DOHH2 (cell line): ENCODE data around the gene SULF2.

Source experiments
- H3F3A ChIP-seq: fragments of 200-600 bp; sonication (generic), shearing (Covaris generic); 2 replicates; pipeline ENCODE4 v1.6.0; 2016; ENCODE audit warnings: antibody characterized with exemption, mild to moderate bottlenecking; ENCODE audit not compliant: control insufficient read depth, insufficient read depth
- H3K27ac ChIP-seq: fragments of 200-600 bp; sonication (generic); 2 replicates; pipeline ENCODE4 v1.5.1; 2014; ENCODE audit warnings: low read depth, mild to moderate bottlenecking, low read length, moderate library complexity
- H3K27me3 ChIP-seq: fragments of 200-600 bp; sonication (generic); 2 replicates; pipeline ENCODE4 v1.6.1; 2014; ENCODE audit warnings: mild to moderate bottlenecking, low read length, mixed read lengths; ENCODE audit not compliant: control insufficient read depth
- H3K36me3 ChIP-seq: fragments of 200-600 bp; sonication (generic); 2 replicates; pipeline ENCODE4 v1.6.1; 2014; ENCODE audit warnings: mild to moderate bottlenecking, low read length, moderate library complexity, mixed read lengths; ENCODE audit not compliant: control insufficient read depth
- H3K4me1 ChIP-seq: fragments of 200-600 bp; sonication (generic); 2 replicates; pipeline ENCODE4 v1.6.1; 2014; ENCODE audit warnings: mild to moderate bottlenecking, low read length, mixed read lengths; ENCODE audit not compliant: control insufficient read depth
- H3K4me2 ChIP-seq: fragments of 200-600 bp; sonication (generic); 2 replicates; pipeline ENCODE4 v1.6.0; 2014; ENCODE audit warnings: mild to moderate bottlenecking, low read length, moderate library complexity
- H3K4me3 ChIP-seq: fragments of 200-600 bp; sonication (generic); 2 replicates; pipeline ENCODE4 v1.5.1; 2014; ENCODE audit warnings: mild to moderate bottlenecking, low read length, mixed read lengths
- H3K79me2 ChIP-seq: fragments of 200-600 bp; sonication (generic); 2 replicates; pipeline ENCODE4 v1.6.1; 2014; ENCODE audit warnings: mild to moderate bottlenecking, low read length, mixed read lengths; ENCODE audit not compliant: control insufficient read depth
- H3K9me2 ChIP-seq: fragments of 200-600 bp; sonication (generic); replicated peaks from 2 replicates; pipeline ENCODE4 v1.6.1; 2014; ENCODE audit warnings: mild to moderate bottlenecking, low read length, mixed read lengths; ENCODE audit not compliant: control insufficient read depth
- H3K9me3 ChIP-seq: fragments of 200-600 bp; sonication (generic); 2 replicates; pipeline ENCODE4 v1.6.1; 2014; ENCODE audit warnings: antibody characterized with exemption, low read length, mixed read lengths; ENCODE audit not compliant: control insufficient read depth, insufficient read depth
- H4K20me1 ChIP-seq: fragments of 200-600 bp; sonication (generic); 2 replicates; pipeline ENCODE4 v1.6.0; 2014; ENCODE audit warnings: low read depth, mild to moderate bottlenecking, antibody characterized with exemption, low read length, moderate library complexity; ENCODE audit not compliant: control insufficient read depth, insufficient read depth
- EZH2phosphoT487 ChIP-seq: fragments of 200-600 bp; sonication (generic); IDR thresholded peaks from 2 replicates; pipeline ENCODE4 v1.6.1; 2017; ENCODE audit warnings: borderline replicate concordance, mild to moderate bottlenecking, antibody characterized with exemption, low read length, moderate library complexity, mixed read lengths
- TF ChIP-seq, protein P1 (sequence below): fragments of 200-600 bp; sonication (generic); IDR thresholded peaks from one replicate; pipeline ENCODE4 v1.5.1; 2014; ENCODE audit warnings: antibody characterized with exemption, mild to moderate bottlenecking, low read depth, low read length; ENCODE audit not compliant: poor library complexity, severe bottlenecking

The SULF2 gene

DNA sequence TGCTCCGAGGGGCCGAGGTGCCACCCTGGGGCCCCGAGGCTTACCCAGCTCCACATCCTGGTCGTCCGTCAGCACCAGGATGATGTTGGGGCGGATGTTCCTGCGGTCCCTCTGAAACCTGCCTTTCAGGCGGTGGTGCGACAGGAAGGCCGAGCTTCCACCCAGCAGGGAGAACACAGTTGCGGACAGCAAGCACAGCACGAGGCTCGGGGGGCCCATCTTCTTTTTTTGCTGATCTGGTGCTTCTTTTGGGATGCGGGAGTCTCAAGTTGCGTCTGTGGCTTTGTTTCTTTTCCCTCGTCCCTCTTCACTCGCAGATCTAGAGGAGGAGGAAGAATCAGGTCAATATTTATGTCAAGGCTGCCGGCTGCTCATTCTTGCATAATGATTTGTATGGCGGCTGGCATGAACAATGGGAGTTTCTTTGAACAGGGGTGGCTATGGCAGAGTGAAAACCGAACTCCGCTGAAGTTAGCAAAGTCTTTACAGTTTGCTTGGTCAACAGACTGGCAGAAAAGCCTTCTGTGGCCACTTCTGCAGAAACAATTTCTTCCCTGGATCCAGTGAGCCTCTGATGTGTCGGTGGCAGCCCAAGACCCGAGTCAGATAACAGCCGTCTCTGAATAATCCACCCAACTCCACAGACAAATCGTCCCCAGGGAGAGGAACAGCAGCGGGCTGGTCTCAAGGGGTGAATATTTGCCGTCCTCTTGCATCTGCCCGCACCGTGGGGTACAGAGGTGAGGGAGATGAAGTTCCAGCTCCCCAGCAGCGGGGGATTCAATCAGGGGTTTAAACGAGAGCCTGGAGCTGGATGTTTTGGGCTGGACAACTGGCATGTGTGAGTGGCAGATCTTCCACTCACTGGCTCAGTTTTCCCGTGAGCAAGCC lies 27.9 kb downstream of the SULF2 start:
- TF ChIP-seq, protein P1, sequence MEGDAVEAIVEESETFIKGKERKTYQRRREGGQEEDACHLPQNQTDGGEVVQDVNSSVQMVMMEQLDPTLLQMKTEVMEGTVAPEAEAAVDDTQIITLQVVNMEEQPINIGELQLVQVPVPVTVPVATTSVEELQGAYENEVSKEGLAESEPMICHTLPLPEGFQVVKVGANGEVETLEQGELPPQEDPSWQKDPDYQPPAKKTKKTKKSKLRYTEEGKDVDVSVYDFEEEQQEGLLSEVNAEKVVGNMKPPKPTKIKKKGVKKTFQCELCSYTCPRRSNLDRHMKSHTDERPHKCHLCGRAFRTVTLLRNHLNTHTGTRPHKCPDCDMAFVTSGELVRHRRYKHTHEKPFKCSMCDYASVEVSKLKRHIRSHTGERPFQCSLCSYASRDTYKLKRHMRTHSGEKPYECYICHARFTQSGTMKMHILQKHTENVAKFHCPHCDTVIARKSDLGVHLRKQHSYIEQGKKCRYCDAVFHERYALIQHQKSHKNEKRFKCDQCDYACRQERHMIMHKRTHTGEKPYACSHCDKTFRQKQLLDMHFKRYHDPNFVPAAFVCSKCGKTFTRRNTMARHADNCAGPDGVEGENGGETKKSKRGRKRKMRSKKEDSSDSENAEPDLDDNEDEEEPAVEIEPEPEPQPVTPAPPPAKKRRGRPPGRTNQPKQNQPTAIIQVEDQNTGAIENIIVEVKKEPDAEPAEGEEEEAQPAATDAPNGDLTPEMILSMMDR, result no peak
- TF ChIP-seq EZH2phosphoT487, result no peak
- Histone ChIP-seq H4K20me1 (no peaks in the 10 kb centered on the region), H3K27me3 (0 out of 2 replicates have a peak, but pooled peaks cover 3% of the 10 kb centered on the region)

DNA sequence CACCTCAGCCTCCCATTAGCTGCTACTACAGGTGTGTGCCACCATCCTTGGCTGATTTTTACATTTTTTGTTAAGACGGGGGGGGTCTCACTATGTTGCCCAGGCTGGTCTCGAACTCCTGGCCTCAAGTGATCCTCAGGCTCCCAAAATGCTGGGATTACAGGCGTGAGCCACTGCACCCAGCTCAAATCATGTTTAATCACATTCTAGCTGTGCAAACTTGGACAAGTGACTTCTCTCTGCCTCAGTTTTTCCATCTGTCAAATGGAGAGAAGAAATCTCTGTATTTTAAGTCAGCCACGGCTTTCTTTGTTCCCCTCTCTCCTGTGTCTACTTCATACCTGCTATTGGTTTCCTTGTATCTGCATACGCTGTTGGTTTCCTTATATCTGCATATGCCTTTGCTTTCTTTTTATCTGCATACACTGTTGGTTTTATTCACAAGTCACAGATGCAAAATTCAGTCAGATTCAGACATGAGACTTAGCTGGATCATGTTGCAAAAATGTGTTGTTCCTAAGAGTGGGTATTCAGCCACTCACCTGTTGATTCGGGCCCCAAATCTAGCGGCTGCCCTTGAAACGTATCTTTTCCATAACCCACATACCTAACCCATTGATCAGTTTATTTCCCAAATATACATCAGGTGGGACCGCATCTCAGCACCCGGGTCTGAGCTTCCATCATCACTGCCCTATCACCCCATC lies 30.2 kb downstream of the SULF2 start:
- H4K20me1 ChIP-seq, result no peaks in the 10 kb centered on the region
- TF ChIP-seq EZH2phosphoT487, result no peak

More for the DNA sequence above, 27.9 kb downstream of the SULF2 start:
- no peaks in the 10 kb centered on the region for H3K9me3 ChIP-seq
- H3K9me2 ChIP-seq, result no peaks in the 10 kb centered on the region
- H3K4me2 ChIP-seq, result no peak overlapping the region
- H3K4me1 ChIP-seq, result peaks cover 6% of the 10 kb centered on the region; the same call in 1 of the 2 replicates
- H3F3A ChIP-seq, result no peaks in the 10 kb centered on the region
- H3K36me3 ChIP-seq, result no peaks in the 10 kb centered on the region
- no peak overlapping the region for H3K27ac ChIP-seq
- no peaks in the 10 kb centered on the region for H3K79me2 ChIP-seq
- H3K4me3 ChIP-seq, result no peak overlapping the region

DNA sequence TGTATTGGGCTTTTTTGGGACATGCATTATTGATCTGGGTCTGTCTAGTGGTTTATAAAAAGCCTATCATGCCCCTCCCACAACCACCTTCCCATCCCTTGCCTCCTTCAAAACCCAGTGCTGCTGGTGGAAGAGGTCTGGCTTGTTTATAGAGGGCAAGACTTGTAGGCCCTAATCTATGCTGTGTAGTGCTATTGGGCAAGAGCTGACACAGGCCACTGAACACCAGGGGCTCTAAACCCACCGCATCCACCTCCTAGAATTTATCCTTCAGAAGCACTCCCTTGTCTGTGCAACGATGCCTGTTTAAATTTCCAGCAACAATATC lies 30.9 kb downstream of the SULF2 start:
- no peaks in the 10 kb centered on the region for H3K79me2 ChIP-seq
- H4K20me1 ChIP-seq, result no peaks in the 10 kb centered on the region
- no peaks in the 10 kb centered on the region for H3F3A ChIP-seq
- no peaks in the 10 kb centered on the region for H3K9me2 ChIP-seq
- no peak overlapping the region for H3K4me2 ChIP-seq
- TF ChIP-seq EZH2phosphoT487, result no peak
- TF ChIP-seq, protein P1, result no peak
- no peak overlapping the region for H3K4me3 ChIP-seq
- no peaks in the 10 kb centered on the region for H3K9me3 ChIP-seq
- peaks cover 9% of the 10 kb centered on the region for H3K4me1 ChIP-seq
- no peak overlapping the region for H3K27ac ChIP-seq
- H3K36me3 ChIP-seq, result no peaks in the 10 kb centered on the region
- peaks cover 11% of the 10 kb centered on the region for H3K27me3 ChIP-seq

More for the DNA sequence above, 30.2 kb downstream of the SULF2 start:
- no peaks in the 10 kb centered on the region for H3K9me3 ChIP-seq
- H3K4me1 ChIP-seq, result peaks cover 6% of the 10 kb centered on the region; the same call in 1 of the 2 replicates
- no peak overlapping the region for H3K4me2 ChIP-seq
- no peaks in the 10 kb centered on the region for H3F3A ChIP-seq
- H3K27ac ChIP-seq, result no peak overlapping the region
- H3K36me3 ChIP-seq, result no peaks in the 10 kb centered on the region
- H3K9me2 ChIP-seq, result no peaks in the 10 kb centered on the region
- H3K4me3 ChIP-seq, result no peak overlapping the region
- no peaks in the 10 kb centered on the region for H3K79me2 ChIP-seq
- H3K27me3 ChIP-seq, result peaks cover 9% of the 10 kb centered on the region
